GM12872 (cell line): ENCODE measurements around the gene TMEFF1.

Experiments used
- TF ChIP-seq, protein P1 (sequence below): IDR thresholded peaks from 3 replicates; pipeline ENCODE4 v1.5.1; 2011; ENCODE audit warnings: low read depth, mild to moderate bottlenecking, low read length, moderate library complexity; ENCODE audit not compliant: insufficient read depth

TMEFF1 gene, protein sequence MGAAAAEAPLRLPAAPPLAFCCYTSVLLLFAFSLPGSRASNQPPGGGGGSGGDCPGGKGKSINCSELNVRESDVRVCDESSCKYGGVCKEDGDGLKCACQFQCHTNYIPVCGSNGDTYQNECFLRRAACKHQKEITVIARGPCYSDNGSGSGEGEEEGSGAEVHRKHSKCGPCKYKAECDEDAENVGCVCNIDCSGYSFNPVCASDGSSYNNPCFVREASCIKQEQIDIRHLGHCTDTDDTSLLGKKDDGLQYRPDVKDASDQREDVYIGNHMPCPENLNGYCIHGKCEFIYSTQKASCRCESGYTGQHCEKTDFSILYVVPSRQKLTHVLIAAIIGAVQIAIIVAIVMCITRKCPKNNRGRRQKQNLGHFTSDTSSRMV

DNA sequence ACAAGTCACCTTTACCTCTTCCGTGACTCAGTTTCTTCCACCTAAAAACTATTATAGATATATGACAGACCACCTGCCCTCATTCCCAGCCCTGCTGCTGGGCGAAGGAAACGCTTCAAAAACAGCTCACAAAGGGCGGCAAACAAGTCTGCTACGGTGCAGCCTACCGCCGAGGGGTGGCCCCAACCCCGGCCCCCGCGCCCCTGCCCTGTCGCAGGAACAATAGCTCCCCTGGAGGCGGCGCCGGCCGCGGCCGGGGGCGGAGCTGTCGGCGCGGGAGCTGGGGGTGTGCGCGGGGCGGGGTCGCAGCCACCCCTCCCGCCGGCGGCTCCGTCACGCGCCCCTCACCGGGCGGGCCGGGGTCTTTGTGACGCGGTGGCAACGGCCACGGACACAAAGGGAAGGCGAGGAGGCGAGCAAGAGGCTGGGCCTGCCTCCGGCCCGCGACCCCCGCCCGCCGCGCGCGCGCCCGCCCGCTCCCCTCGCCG is at the start of gene TMEFF1:
TMEFF1 (plus strand) TSS at position 362 of the 488 bp plus-strand sequence. CDS start 396 bp downstream, outside the sequence.
- TF ChIP-seq, protein P1, sequence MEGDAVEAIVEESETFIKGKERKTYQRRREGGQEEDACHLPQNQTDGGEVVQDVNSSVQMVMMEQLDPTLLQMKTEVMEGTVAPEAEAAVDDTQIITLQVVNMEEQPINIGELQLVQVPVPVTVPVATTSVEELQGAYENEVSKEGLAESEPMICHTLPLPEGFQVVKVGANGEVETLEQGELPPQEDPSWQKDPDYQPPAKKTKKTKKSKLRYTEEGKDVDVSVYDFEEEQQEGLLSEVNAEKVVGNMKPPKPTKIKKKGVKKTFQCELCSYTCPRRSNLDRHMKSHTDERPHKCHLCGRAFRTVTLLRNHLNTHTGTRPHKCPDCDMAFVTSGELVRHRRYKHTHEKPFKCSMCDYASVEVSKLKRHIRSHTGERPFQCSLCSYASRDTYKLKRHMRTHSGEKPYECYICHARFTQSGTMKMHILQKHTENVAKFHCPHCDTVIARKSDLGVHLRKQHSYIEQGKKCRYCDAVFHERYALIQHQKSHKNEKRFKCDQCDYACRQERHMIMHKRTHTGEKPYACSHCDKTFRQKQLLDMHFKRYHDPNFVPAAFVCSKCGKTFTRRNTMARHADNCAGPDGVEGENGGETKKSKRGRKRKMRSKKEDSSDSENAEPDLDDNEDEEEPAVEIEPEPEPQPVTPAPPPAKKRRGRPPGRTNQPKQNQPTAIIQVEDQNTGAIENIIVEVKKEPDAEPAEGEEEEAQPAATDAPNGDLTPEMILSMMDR, result no peak

DNA sequence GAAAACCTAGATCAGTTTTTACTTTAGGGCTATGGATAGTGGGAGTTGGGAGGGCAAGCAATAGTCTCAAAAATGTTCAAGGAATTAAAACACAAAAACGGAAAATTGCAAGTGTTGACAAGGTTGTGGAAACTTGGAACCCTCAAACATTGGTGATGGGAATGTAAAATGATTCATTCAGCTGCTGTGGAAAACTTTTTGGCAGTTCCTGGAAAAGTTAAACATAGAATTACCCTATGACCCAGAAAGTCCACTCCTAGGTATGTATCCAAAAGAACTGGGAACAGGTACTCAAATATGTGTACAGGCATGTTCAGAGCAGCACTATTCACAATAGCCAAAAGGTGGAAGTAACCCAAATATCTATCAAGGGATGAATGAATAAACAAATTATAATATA is 47.2 kb upstream of the TMEFF1 start:
- TF ChIP-seq, protein P1, result no peak

DNA sequence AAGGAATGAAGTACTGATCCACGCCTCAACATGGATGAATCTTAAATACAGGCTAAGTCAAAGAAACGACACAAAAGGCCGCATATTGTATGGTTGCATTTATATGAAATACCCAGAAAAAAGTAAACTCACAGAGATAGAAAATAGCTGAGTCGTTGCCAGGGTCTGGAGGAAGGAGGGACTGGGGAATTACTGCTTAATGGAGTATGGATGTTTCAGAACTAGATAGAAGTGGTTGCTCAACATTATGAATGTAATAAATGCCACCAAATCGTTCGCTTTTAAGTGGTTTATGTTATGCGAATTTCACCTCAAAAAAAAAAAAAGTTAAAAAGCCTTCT is 46.8 kb upstream of the TMEFF1 start:
- TF ChIP-seq, protein P1, result no peak

DNA sequence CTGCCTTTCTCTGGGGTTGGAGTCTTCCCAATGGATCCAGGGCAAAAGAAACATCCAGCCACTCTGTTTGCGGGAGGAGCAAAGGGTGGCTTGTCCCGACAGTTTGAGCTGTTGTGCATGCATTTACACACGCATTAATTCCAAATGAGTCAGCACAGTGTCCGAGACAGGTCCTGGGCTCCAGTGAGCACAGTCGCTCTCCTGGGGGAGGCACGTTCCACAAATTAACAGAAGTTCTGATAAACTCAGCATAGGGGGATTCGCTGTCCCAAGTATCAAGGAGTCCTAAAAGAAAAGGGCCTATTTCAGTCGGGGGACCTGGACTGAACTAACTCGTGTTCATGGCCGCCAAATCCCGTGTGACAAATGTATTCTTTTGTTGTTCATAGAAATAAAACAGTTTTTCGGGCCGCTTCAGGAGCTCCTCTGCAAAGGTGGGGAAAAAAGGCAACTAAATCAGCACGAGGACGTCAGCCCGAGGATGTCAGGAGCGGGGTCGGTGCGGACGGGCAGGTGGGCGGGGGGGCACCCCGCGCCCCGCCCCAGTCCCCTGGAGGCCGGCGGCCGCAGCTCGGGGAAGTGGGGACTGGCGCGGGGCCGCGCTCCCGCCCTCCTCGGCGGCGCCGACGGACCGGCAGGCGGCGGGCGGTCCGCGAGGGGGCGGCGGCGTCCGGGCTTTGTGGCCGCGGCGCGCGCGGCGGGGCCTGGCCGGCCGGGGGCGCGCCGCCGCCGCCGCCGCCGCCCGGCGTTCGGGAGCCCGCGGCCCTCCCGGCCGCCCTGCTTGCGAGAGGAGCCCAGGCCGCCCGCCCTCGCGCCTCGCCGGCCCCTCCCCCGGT is 46.2 kb upstream of the TMEFF1 start, which contains the start of gene MSANTD3:
MSANTD3 (plus strand) TSS at position 614 of the 836 bp plus-strand sequence. CDS start 14,796 bp downstream, outside the sequence.
- TF ChIP-seq, protein P1, result no peak

DNA sequence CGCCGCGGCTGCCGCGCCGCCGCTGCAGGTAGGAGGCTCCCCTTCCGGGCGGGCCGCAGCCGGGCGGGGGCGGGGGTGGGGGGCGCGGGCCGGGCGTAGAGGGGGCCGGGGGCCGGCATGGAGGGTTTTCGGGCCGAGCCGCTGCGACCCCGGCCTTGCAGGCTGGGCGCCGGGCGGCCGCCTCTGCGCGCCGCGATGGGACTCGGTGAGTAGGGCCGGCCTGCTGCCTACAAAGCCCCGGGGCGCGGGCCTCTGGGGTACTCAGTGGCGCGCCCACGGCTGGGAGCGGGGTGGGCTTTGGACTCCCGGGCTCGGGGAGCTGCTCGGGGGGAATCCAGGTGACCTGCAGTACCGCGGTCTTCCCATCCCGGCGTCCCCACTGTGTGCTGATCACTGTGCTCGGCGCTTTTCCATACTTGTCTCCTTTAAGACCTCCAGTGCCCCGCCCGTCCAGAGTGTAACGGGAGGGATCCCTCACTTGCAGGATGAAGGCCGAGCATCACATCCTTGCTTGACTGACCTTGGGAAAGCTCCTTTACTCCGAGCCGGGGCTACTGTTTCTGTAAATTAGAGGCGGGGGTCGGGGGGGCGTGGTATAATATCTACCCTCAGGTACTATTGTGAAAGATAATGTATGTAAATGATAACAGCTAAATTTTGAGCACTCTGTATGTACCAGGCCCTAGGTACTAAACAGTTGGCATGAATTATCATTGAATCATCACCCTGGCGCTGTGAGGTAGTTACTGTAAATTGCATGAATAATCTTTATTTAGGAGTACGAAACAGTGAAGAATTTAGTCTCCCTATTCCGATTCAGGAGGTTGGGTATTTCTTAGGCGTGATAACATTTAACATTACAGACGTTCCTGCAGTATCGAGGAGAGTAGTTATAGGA is 45.3 kb upstream of the TMEFF1 start:
- TF ChIP-seq, protein P1, result no peak

DNA sequence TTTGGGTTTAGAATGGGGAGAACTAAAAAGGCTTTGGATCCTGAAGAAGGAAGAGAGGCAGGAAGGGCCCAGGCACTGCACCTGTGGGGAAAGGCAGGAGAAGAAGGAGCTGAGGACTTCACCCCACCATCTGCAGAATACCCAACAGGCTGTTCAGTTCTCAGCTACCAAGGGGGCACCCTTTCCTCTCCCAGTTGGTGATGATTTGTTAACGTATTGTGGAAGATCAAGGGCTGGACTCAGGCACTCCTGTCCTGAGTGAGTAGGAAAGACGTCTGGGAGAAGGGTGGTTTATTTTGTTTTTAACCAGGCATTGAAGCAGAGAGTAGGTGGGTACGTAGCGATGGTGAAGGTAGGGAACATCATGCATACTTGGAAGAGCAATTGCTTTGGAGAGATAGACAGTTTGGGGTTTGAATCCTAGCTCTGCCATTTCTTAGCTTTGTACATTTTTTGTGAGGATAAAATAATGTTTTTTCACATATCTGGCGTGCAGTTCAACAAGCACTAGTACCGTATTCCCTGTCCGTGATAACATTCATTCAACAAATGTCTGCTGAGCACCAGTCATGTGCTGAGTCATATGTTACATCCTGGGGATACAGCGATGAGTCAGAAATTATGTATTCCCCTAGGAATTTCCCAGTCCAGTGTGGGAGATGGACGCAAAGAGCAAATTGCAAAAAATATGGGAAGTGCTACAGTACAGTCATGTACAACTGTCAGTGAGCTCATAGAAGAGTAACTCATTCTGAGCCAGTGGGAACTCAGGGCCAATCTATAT is 43.9 kb upstream of the TMEFF1 start:
- TF ChIP-seq, protein P1, result no peak
